ENCODE data around the gene SLC22A12.

GRCh38 chr11:64608046-64608445 is 17.0 kb downstream of the SLC22A12 start:
- no peak for TF ChIP-seq CTCF (conservative IDR thresholded peaks at IDR 0.05; ENCODE audit: low read depth, low read length)
- peak; percentile 57 for TF ChIP-seq EZH2 (IDR thresholded peaks at IDR 0.05; ENCODE audit: low read length, unreplicated experiment)
- TF ChIP-seq EZH2phosphoT487 (IDR thresholded peaks at IDR 0.05; ENCODE audit: borderline replicate concordance, low read length) = no peak
